ENCODE results near the gene ANAPC5.
A peak's percentile ranks its signal among the peaks of the same experiment; 100 is the strongest.

The ANAPC5 gene

DNA sequence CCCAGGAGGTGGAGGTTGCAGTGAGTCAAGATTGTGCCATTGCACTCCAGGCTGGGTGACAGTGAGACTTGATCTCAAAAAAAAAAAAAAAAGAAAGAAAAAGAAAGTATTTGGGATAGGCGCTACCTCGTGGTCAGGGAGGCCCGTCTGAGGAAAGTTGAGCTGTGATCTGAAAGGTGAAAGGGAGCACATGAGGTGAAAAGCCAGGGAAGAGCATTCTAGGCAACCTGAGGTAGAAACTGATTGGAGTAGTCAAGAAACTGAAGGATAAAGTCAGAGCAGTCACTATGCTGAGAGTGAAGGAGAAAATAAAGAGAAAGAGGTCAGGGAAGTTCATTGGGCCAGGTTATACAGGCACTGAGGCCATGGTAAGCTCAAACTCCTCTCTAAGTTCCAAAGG, 7.7 kb downstream of the ANAPC5 start:
- DNase-seq (ENCODE audit: low spot score) = no peak
- TF ChIP-seq, protein P1, sequence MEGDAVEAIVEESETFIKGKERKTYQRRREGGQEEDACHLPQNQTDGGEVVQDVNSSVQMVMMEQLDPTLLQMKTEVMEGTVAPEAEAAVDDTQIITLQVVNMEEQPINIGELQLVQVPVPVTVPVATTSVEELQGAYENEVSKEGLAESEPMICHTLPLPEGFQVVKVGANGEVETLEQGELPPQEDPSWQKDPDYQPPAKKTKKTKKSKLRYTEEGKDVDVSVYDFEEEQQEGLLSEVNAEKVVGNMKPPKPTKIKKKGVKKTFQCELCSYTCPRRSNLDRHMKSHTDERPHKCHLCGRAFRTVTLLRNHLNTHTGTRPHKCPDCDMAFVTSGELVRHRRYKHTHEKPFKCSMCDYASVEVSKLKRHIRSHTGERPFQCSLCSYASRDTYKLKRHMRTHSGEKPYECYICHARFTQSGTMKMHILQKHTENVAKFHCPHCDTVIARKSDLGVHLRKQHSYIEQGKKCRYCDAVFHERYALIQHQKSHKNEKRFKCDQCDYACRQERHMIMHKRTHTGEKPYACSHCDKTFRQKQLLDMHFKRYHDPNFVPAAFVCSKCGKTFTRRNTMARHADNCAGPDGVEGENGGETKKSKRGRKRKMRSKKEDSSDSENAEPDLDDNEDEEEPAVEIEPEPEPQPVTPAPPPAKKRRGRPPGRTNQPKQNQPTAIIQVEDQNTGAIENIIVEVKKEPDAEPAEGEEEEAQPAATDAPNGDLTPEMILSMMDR (IDR thresholded peaks at IDR 0.05; ENCODE audit: extremely low read depth, missing control alignments) = no peak

- no peak for DNase-seq (ENCODE audit: low spot score)
- TF ChIP-seq, protein P1 (IDR thresholded peaks at IDR 0.05; ENCODE audit: extremely low read depth, missing control alignments) = no peak
Measured at GRCh38 chr12:121337416-121337815, 14.8 kb downstream of the ANAPC5 start.

- TF ChIP-seq, protein P1 (IDR thresholded peaks at IDR 0.05; ENCODE audit: extremely low read depth, missing control alignments) = peak; percentile 74
- DNase-seq (ENCODE audit: low spot score) = peak; percentile 60
Measured at GRCh38 chr12:121334513-121335343, 17.5 kb downstream of the ANAPC5 start.

DNA sequence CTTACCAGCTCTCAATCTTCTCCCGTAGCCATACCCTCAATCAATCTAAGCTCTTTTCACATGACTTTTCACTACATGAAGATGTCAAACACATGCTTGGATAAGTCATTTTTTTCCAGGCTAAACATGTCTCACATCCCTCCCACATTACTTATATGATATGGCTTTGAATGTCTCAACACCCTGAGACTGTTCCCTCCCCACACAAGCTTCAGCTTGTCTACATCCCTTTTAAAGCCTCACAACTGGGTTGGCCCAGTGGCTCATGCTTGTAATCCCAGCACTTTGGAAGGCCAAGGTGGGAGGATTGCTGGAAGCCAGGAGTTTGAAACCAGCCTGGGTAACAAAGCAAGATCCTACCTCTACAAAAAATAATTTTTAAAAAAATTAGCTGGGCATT, 18.5 kb downstream of the ANAPC5 start:
- TF ChIP-seq, protein P1 (IDR thresholded peaks at IDR 0.05; ENCODE audit: extremely low read depth, missing control alignments) = no peak
- no peak for DNase-seq (ENCODE audit: low spot score)

DNA sequence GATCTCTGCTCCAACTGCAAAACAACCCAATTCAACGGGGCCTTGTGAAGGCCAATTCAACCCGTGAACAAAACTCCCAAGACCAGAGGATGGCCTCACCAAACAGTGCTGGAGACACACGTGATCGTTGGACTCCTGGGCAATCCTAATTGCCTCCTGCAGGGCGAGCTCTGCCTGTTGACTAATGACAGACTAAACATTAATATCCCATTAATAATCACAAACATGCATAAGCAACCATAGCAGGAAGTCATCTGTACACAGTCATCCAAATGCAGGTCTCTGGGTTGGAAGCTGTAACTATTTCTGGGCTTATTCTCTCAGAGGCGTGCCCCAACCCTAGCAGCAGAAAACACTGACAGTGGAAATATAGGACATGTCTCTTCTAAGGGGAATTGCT, 21.0 kb downstream of the ANAPC5 start:
- no peak for DNase-seq (ENCODE audit: low spot score)
- TF ChIP-seq, protein P1 (IDR thresholded peaks at IDR 0.05; ENCODE audit: extremely low read depth, missing control alignments) = no peak

DNA sequence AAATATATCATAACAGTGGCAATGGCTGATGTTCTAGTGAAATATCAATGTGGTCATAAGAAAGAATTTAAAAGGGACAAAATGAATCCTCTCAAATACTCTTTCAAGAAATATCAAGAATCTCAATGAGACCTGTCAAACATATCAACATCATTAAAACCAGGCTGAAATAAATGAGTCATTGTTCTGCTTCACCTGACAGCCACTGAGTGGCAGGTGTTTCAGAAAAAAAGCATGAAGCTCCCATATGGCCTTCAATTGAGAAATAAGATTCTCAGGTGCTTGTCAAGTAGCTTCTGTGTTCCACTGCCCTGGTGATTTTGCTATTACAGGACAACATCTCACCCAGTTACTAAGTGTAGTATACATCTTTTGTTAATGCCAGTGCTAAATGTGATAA, 21.5 kb downstream of the ANAPC5 start:
- TF ChIP-seq, protein P1 (IDR thresholded peaks at IDR 0.05; ENCODE audit: extremely low read depth, missing control alignments) = no peak
- DNase-seq (ENCODE audit: low spot score) = no peak

DNA sequence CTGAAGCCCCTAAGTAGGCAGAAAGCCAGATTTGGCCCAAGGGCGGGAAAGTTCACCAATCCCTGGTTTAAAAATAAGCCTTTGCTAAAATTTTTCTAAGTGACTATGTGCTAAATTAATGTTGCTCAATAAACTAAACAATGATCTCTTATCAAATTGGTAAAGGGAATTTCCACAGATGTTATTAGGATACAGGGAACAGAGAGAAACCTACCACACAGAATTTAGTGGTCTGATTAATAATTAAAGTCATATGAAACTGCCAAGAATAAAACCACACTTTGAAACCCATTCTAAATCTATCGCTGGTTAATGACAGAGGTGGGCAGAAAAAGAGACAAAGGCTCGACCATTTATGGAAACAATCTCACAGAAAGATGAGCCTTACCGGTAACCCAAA, 22.0 kb downstream of the ANAPC5 start:
- DNase-seq (ENCODE audit: low spot score) = no peak
- TF ChIP-seq, protein P1 (IDR thresholded peaks at IDR 0.05; ENCODE audit: extremely low read depth, missing control alignments) = no peak

Measured in GM20000 (cell line).